WTC11 (cell line): ENCODE data around the gene SOX18. TPM values are rescaled to one million over a fixed set of nuclear protein-coding genes. Genes with fewer than 3 reads are reported as not detected.

Source experiments
- ATAC-seq: fragments of 200-7000 bp; cut with Tn5 transposase; 2 replicates; pipeline ENCODE4 v1.10.0; 2021; ENCODE audit warnings: mild to moderate bottlenecking, moderate library complexity
- CTCF ChIA-PET: fragments of 300-600 bp; sonication (Branson Sonifier 250); formaldehyde crosslinking; loops from one replicate; lab custom pipeline; 2021; ENCODE audit warnings: antibody characterized with exemption; lab: Charles Lee
- POLR2A ChIA-PET: fragments of 350-600 bp; sonication (Branson Sonifier 250); formaldehyde crosslinking; loops from one replicate; lab custom pipeline; 2021; ENCODE audit warnings: antibody characterized with exemption; lab: Charles Lee
- DNase-seq: peaks from one replicate; pipeline ENCODE4 v3.0.0; 2021; ENCODE audit warnings: low spot score
- H3K27ac Mint-ChIP-seq: 2 replicates; pipeline ENCODE4 v1.8.0; 2021; ENCODE audit warnings: mixed read lengths
- H3K27me3 Mint-ChIP-seq: 2 replicates; pipeline ENCODE4 v1.8.0; 2021; ENCODE audit warnings: low read depth, mild to moderate bottlenecking, moderate library complexity, mixed read lengths
- H3K36me3 Mint-ChIP-seq: 2 replicates; pipeline ENCODE4 v1.8.0; 2021; ENCODE audit warnings: mixed read lengths
- H3K4me1 Mint-ChIP-seq: 2 replicates; pipeline ENCODE4 v1.8.0; 2022; ENCODE audit warnings: mixed read lengths
- H3K4me3 Mint-ChIP-seq: 2 replicates; pipeline ENCODE4 v1.8.0; 2021; ENCODE audit warnings: mild to moderate bottlenecking, moderate library complexity, mixed read lengths
- H3K9me3 Mint-ChIP-seq: 2 replicates; pipeline ENCODE4 v1.8.0; 2021; ENCODE audit warnings: mixed read lengths
- CREB1 ChIP-seq: sonication (generic); formaldehyde crosslinking; IDR thresholded peaks from 2 replicates; pipeline ENCODE4 v1.8.0; 2023; ENCODE audit warnings: mild to moderate bottlenecking, missing genetic modification reagents
- ELF4 ChIP-seq: sonication (generic); formaldehyde crosslinking; IDR thresholded peaks from 2 replicates; pipeline ENCODE4 v1.8.1; 2022; ENCODE audit warnings: low read depth, mild to moderate bottlenecking, moderate library complexity, missing genetic modification reagents
- FOXP4 ChIP-seq: sonication (generic); formaldehyde crosslinking; IDR thresholded peaks from 2 replicates; pipeline ENCODE4 v1.8.0; 2022; ENCODE audit warnings: mild to moderate bottlenecking, missing genetic modification reagents
- GTF2I ChIP-seq: fragments of 250-450 bp; sonication (Bioruptor Pico); conservative IDR thresholded peaks from 2 replicates; pipeline ENCODE4 v1.4.0; 2021; ENCODE audit warnings: mild to moderate bottlenecking
- JUN ChIP-seq: sonication (generic); formaldehyde crosslinking; IDR thresholded peaks from 2 replicates; pipeline ENCODE4 v1.8.0; 2023; ENCODE audit warnings: mild to moderate bottlenecking, missing genetic modification reagents
- MAX ChIP-seq: sonication (generic); formaldehyde crosslinking; IDR thresholded peaks from 2 replicates; pipeline ENCODE4 v1.8.0; 2022; ENCODE audit warnings: mild to moderate bottlenecking, missing genetic modification reagents
- MXD4 ChIP-seq: fragments of 250-450 bp; sonication (Bioruptor Pico); IDR thresholded peaks from 2 replicates; pipeline ENCODE4 v1.8.0; 2021; ENCODE audit warnings: mild to moderate bottlenecking, moderate library complexity, borderline replicate concordance
- MYBL2 ChIP-seq: sonication (generic); formaldehyde crosslinking; IDR thresholded peaks from 2 replicates; pipeline ENCODE4 v1.8.1; 2023; ENCODE audit warnings: mild to moderate bottlenecking, moderate library complexity, missing genetic modification reagents
- OVOL2 ChIP-seq: fragments of 250-450 bp; sonication (Bioruptor Pico); IDR thresholded peaks from 2 replicates; pipeline ENCODE4 v1.9.0; 2021; ENCODE audit warnings: mild to moderate bottlenecking, borderline replicate concordance
- PRRX2 ChIP-seq: fragments of 250-450 bp; sonication (Bioruptor Pico); IDR thresholded peaks from 2 replicates; pipeline ENCODE4 v1.8.0; 2021; ENCODE audit warnings: mild to moderate bottlenecking
- TCF7 ChIP-seq: sonication (generic); formaldehyde crosslinking; IDR thresholded peaks from 2 replicates; pipeline ENCODE4 v1.8.0; 2022; ENCODE audit warnings: mild to moderate bottlenecking, low read depth, missing genetic modification reagents, moderate library complexity
- TP53 ChIP-seq: sonication (generic); formaldehyde crosslinking; IDR thresholded peaks from 2 replicates; pipeline ENCODE4 v1.8.1; 2023; ENCODE audit warnings: mild to moderate bottlenecking, missing genetic modification reagents
- ZNF263 ChIP-seq: sonication (generic); formaldehyde crosslinking; IDR thresholded peaks from 2 replicates; pipeline ENCODE4 v1.8.1; 2022; ENCODE audit warnings: low read depth, mild to moderate bottlenecking, moderate library complexity, missing genetic modification reagents
- total RNA-seq: library from RNA; stranded (reverse); gene quantifications from 3 replicates; pipeline ENCODE4 v1.2.3, GENCODE V29; 2021
- TF ChIP-seq, protein P1 (sequence below): sonication (generic); formaldehyde crosslinking; conservative IDR thresholded peaks from 2 replicates; pipeline ENCODE4 v1.8.1; 2023; ENCODE audit warnings: mild to moderate bottlenecking, low read depth, missing genetic modification reagents, moderate library complexity
- TF ChIP-seq, protein P2 (sequence below): fragments of 250-450 bp; sonication (Bioruptor Pico); conservative IDR thresholded peaks from 2 replicates; pipeline ENCODE4 v1.9.0; 2021; ENCODE audit warnings: mild to moderate bottlenecking
- TF ChIP-seq, protein P3 (sequence below): sonication (generic); formaldehyde crosslinking; IDR thresholded peaks from 2 replicates; pipeline ENCODE4 v1.8.1; 2022; ENCODE audit warnings: mild to moderate bottlenecking, moderate library complexity, missing genetic modification reagents
- TF ChIP-seq, protein P4 (sequence below): sonication (generic); formaldehyde crosslinking; IDR thresholded peaks from 2 replicates; pipeline ENCODE4 v1.8.1; 2022; ENCODE audit warnings: low read depth, missing genetic modification reagents, borderline replicate concordance
- TF ChIP-seq, protein P5 (sequence below): fragments of 250-450 bp; sonication (Bioruptor Pico); IDR thresholded peaks from 2 replicates; pipeline ENCODE4 v1.9.0; 2021; ENCODE audit warnings: mild to moderate bottlenecking
- TF ChIP-seq, protein P6 (sequence below): fragments of 250-450 bp; sonication (Bioruptor Pico); IDR thresholded peaks from 2 replicates; pipeline ENCODE4 v1.9.0; 2021; ENCODE audit warnings: mild to moderate bottlenecking

The SOX18 gene
- total RNA-seq, 1 experiment from 2014 or later, result 0.81 TPM

GRCh38 chr20:64044484-64045247, 4.8 kb downstream of the SOX18 start:
- ChIA-PET POLR2A (no interaction called here), CTCF (interaction anchor here (1.0 to 2.5 kb wide), 5 partner anchors 10 to 76 kb away, joined by 3 to 16 read pairs (median 5); no protein-coding TSS in a partner anchor)
- ATAC-seq (no peak), DNase-seq (no peak)
- Mint-ChIP-seq H3K27me3 (peaks cover 84% of the 10 kb centered on the region), H3K4me3 (no peak overlapping the region), H3K27ac (no peak overlapping the region), H3K4me1 (peaks cover 25% of the 10 kb centered on the region), H3K9me3 (no peaks in the 10 kb centered on the region), H3K36me3 (no peaks in the 10 kb centered on the region)
- TF ChIP-seq, protein P1, sequence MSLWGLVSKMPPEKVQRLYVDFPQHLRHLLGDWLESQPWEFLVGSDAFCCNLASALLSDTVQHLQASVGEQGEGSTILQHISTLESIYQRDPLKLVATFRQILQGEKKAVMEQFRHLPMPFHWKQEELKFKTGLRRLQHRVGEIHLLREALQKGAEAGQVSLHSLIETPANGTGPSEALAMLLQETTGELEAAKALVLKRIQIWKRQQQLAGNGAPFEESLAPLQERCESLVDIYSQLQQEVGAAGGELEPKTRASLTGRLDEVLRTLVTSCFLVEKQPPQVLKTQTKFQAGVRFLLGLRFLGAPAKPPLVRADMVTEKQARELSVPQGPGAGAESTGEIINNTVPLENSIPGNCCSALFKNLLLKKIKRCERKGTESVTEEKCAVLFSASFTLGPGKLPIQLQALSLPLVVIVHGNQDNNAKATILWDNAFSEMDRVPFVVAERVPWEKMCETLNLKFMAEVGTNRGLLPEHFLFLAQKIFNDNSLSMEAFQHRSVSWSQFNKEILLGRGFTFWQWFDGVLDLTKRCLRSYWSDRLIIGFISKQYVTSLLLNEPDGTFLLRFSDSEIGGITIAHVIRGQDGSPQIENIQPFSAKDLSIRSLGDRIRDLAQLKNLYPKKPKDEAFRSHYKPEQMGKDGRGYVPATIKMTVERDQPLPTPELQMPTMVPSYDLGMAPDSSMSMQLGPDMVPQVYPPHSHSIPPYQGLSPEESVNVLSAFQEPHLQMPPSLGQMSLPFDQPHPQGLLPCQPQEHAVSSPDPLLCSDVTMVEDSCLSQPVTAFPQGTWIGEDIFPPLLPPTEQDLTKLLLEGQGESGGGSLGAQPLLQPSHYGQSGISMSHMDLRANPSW (CRISPR knock-in tag), result no peak
- TF ChIP-seq FOXP4 (CRISPR knock-in tag), result no peak
- no peak for TF ChIP-seq PRRX2 (CRISPR knock-in tag)

GRCh38 chr20:64043768-64044167, 5.7 kb downstream of the SOX18 start:
- H3K36me3 Mint-ChIP-seq, result no peaks in the 10 kb centered on the region
- CTCF ChIA-PET, result interaction anchor here (0.7 to 2.5 kb wide), 5 partner anchors 11 to 100 kb away, joined by 4 to 16 read pairs (median 5); no protein-coding TSS in a partner anchor
- TF ChIP-seq MAX (CRISPR knock-in tag), result no peak
- TF ChIP-seq CREB1 (CRISPR knock-in tag), result no peak
- TF ChIP-seq ZNF263 (CRISPR knock-in tag), result no peak
- no peak for TF ChIP-seq ELF4 (CRISPR knock-in tag)
- no peak for TF ChIP-seq TCF7 (CRISPR knock-in tag)
- TF ChIP-seq, protein P2, sequence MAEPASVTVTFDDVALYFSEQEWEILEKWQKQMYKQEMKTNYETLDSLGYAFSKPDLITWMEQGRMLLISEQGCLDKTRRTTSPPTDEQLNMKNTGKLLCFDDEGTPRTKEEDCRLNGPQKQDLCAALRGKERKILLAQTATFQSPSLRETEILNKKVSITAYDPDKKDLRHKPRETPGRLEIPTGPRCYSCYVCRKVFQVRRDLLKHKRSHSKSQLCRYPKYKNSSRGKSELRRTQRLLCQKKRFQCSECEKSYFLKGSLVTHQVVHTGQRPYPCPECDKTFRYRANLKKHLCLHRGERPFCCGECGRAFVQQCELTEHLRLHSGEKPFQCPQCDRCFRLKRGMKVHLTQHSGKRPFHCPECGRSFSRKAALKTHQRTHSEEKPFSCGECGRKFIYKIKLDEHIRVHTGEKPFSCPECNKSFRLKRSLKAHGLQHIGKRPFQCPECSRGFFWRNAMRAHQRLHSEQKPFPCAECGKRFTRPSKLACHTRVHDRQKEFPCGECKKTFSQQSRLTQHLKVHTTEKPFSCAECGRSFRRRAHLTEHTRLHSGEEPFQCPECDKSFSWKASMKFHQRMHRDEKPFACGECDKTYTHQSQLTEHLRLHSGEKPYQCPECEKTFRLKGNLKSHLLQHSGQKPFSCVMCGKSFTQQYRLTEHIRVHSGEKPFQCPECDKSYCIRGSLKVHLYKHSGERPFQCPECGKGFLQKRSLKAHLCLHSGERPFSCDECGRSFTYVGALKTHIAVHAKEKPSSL (CRISPR knock-in tag), result no peak
- no peak for TF ChIP-seq OVOL2 (CRISPR knock-in tag)
- no peak for TF ChIP-seq MYBL2 (CRISPR knock-in tag)
- no peak for TF ChIP-seq JUN (CRISPR knock-in tag)
- TF ChIP-seq, protein P3, sequence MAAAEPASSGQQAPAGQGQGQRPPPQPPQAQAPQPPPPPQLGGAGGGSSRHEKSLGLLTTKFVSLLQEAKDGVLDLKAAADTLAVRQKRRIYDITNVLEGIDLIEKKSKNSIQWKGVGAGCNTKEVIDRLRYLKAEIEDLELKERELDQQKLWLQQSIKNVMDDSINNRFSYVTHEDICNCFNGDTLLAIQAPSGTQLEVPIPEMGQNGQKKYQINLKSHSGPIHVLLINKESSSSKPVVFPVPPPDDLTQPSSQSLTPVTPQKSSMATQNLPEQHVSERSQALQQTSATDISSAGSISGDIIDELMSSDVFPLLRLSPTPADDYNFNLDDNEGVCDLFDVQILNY, result no peak
- no peak for TF ChIP-seq GTF2I (CRISPR knock-in tag)
- TF ChIP-seq, protein P4, sequence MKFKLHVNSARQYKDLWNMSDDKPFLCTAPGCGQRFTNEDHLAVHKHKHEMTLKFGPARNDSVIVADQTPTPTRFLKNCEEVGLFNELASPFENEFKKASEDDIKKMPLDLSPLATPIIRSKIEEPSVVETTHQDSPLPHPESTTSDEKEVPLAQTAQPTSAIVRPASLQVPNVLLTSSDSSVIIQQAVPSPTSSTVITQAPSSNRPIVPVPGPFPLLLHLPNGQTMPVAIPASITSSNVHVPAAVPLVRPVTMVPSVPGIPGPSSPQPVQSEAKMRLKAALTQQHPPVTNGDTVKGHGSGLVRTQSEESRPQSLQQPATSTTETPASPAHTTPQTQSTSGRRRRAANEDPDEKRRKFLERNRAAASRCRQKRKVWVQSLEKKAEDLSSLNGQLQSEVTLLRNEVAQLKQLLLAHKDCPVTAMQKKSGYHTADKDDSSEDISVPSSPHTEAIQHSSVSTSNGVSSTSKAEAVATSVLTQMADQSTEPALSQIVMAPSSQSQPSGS (CRISPR knock-in tag), result no peak
- TF ChIP-seq, protein P5, sequence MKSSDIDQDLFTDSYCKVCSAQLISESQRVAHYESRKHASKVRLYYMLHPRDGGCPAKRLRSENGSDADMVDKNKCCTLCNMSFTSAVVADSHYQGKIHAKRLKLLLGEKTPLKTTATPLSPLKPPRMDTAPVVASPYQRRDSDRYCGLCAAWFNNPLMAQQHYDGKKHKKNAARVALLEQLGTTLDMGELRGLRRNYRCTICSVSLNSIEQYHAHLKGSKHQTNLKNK (CRISPR knock-in tag), result no peak
- TF ChIP-seq TP53, result no peak
- TF ChIP-seq MXD4 (CRISPR knock-in tag), result no peak
- TF ChIP-seq, protein P6, sequence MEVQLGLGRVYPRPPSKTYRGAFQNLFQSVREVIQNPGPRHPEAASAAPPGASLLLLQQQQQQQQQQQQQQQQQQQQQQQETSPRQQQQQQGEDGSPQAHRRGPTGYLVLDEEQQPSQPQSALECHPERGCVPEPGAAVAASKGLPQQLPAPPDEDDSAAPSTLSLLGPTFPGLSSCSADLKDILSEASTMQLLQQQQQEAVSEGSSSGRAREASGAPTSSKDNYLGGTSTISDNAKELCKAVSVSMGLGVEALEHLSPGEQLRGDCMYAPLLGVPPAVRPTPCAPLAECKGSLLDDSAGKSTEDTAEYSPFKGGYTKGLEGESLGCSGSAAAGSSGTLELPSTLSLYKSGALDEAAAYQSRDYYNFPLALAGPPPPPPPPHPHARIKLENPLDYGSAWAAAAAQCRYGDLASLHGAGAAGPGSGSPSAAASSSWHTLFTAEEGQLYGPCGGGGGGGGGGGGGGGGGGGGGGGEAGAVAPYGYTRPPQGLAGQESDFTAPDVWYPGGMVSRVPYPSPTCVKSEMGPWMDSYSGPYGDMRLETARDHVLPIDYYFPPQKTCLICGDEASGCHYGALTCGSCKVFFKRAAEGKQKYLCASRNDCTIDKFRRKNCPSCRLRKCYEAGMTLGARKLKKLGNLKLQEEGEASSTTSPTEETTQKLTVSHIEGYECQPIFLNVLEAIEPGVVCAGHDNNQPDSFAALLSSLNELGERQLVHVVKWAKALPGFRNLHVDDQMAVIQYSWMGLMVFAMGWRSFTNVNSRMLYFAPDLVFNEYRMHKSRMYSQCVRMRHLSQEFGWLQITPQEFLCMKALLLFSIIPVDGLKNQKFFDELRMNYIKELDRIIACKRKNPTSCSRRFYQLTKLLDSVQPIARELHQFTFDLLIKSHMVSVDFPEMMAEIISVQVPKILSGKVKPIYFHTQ, result no peak

More at GRCh38 chr20:64043768-64044167, 5.7 kb downstream of the SOX18 start:
- no peaks in the 10 kb centered on the region for H3K9me3 Mint-ChIP-seq
- POLR2A ChIA-PET, result no interaction called here
- ATAC-seq (no peak), DNase-seq (no peak)
- H3K4me3 Mint-ChIP-seq, result no peak overlapping the region
- peaks cover 82% of the 10 kb centered on the region for H3K27me3 Mint-ChIP-seq
- no peak overlapping the region for H3K27ac Mint-ChIP-seq
- H3K4me1 Mint-ChIP-seq, result peaks cover 28% of the 10 kb centered on the region
